ENCODE results near the gene KRTAP19-1. TPM values are rescaled to one million over a fixed set of nuclear protein-coding genes. Genes with fewer than 3 reads are reported as not detected.
"Not testable (repeated sequence)": the region's sequence is repeated elsewhere in the genome, so short reads cannot be mapped to it uniquely, and the experiment has no call there.

The KRTAP19-1 gene
- total RNA-seq, 1 experiment from 2014 or later = not detected

GRCh38 chr21:30515681-30516080 lies 35.5 kb upstream of the KRTAP19-1 start (continued):
- TF ChIP-seq, protein P1, sequence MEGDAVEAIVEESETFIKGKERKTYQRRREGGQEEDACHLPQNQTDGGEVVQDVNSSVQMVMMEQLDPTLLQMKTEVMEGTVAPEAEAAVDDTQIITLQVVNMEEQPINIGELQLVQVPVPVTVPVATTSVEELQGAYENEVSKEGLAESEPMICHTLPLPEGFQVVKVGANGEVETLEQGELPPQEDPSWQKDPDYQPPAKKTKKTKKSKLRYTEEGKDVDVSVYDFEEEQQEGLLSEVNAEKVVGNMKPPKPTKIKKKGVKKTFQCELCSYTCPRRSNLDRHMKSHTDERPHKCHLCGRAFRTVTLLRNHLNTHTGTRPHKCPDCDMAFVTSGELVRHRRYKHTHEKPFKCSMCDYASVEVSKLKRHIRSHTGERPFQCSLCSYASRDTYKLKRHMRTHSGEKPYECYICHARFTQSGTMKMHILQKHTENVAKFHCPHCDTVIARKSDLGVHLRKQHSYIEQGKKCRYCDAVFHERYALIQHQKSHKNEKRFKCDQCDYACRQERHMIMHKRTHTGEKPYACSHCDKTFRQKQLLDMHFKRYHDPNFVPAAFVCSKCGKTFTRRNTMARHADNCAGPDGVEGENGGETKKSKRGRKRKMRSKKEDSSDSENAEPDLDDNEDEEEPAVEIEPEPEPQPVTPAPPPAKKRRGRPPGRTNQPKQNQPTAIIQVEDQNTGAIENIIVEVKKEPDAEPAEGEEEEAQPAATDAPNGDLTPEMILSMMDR (IDR thresholded peaks at IDR 0.05 in 2 of 3, conservative IDR thresholded peaks at IDR 0.05 in 1 of 3; ENCODE audit: borderline replicate concordance in 1 of 3, insufficient read depth in 1 of 3, low read depth in 2 of 3, low read length in 2 of 3) = no peak
- TF ChIP-seq, protein P2, sequence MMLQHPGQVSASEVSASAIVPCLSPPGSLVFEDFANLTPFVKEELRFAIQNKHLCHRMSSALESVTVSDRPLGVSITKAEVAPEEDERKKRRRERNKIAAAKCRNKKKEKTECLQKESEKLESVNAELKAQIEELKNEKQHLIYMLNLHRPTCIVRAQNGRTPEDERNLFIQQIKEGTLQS (IDR thresholded peaks at IDR 0.05) = no peak
- no peak for TF ChIP-seq ZFX (IDR thresholded peaks at IDR 0.05)

DNA sequence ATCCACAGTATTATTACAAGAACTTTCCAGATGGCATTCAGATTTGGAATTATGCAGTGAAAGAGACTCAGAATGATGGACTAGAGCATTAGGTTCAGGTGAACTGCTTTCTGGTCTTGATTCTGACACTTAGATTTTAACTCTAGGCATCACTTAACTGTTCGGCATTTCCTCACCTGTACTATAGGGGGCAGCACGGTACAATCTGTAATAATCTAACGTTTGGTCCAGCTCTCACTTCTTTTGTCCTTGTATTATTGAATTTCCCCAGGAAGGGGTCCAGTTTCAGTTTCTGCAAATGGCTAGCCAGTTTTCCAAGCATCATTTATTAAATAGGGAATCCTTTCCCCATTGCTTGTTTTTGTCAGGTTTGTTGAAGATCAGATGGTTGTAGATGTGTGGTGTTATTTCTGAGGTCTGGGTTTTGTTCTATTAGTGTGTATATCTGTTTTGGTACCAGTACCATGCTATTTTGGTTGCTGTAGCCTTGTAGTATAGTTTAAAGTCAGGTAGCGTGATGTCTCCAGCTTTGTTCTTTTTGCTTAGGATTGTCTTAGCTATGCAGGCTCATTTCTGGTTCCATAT lies 25.5 kb upstream of the KRTAP19-1 start:
- H3K4me1 ChIP-seq (ENCODE audit: control insufficient read depth in 1 of 2, insufficient read depth in 2 of 2, low read length in 2 of 2); H3K9me2 ChIP-seq (ENCODE audit: insufficient read depth); DNase-seq (ENCODE audit: low read depth, low spot score); H3K9ac ChIP-seq (ENCODE audit: low read length); H4K20me1 ChIP-seq (ENCODE audit: insufficient read depth); POLR2A ChIA-PET; H3K36me3 ChIP-seq (ENCODE audit: control insufficient read depth in 1 of 2, insufficient read depth in 2 of 2, low read length in 2 of 2); BruUV-seq (replicated peaks); H3K4me3 ChIP-seq (replicated peaks in 1 of 2; ENCODE audit: low read depth in 1 of 2, low read length in 2 of 2); H2AFZ ChIP-seq (ENCODE audit: low read depth, low read length, poor library complexity, severe bottlenecking); intact Hi-C loops (cut with micrococcal nuclease); H3K27ac ChIP-seq (ENCODE audit: low read depth, low read length); H3K4me2 ChIP-seq (ENCODE audit: low read length); H3K79me2 ChIP-seq (ENCODE audit: insufficient read depth, low read length); H3K27me3 ChIP-seq (ENCODE audit: insufficient read depth, low read length); RAD21 ChIA-PET (ENCODE audit: low non-redundant PET in 1 of 2, low total read pairs in 2 of 2, uncharacterized antibody in 2 of 2, unreplicated experiment in 2 of 2); ATAC-seq: not testable (repeated sequence)
- CTCF ChIA-PET = interaction anchor here (0.6 kb wide), 1 partner anchor 580 kb away, joined by 3 read pairs; no protein-coding TSS in a partner anchor
- H3K9me3 ChIP-seq (ENCODE audit: control insufficient read depth in 1 of 2, insufficient read depth in 1 of 2, low read depth in 1 of 2, low read length in 2 of 2) = peaks cover 14 to 18% of the 10 kb centered on the region in 2 experiments; a peak in 3 of 4 replicates
- TF ChIP-seq, protein P1 (IDR thresholded peaks at IDR 0.05 in 2 of 3, conservative IDR thresholded peaks at IDR 0.05 in 1 of 3; ENCODE audit: borderline replicate concordance in 1 of 3, insufficient read depth in 1 of 3, low read depth in 2 of 3, low read length in 2 of 3) = peak in 2 of 3 experiments; percentile 25 to 39; a peak in 3 of 6 replicates

All from HCT116 (cell line).